Measurements from ENCODE around the gene TMEM51.

Gene TMEM51

GRCh38 chr1:15196807-15197530 lies 43.4 kb downstream of the TMEM51 start:
- Histone ChIP-seq H3K27ac (ENCODE audit: poor library complexity, severe bottlenecking) (no peak overlapping the region), H3K36me3 (ENCODE audit: low read depth) (no peaks in the 10 kb centered on the region; the same call in 1 of the 2 replicates), H3K4me3 (ENCODE audit: severe bottlenecking) (no peak overlapping the region), H3K27me3 (ENCODE audit: insufficient read depth, poor library complexity, severe bottlenecking) (no peaks in the 10 kb centered on the region), H3K9me3 (ENCODE audit: severe bottlenecking) (no peaks in the 10 kb centered on the region), H3K4me1 (ENCODE audit: insufficient read depth, poor library complexity, severe bottlenecking) (peaks cover 22% of the 10 kb centered on the region)
- ATAC-seq (ENCODE audit: low read depth) (no peak), DNase-seq (ENCODE audit: low spot score) (no peak)
- TF ChIP-seq, protein P1, sequence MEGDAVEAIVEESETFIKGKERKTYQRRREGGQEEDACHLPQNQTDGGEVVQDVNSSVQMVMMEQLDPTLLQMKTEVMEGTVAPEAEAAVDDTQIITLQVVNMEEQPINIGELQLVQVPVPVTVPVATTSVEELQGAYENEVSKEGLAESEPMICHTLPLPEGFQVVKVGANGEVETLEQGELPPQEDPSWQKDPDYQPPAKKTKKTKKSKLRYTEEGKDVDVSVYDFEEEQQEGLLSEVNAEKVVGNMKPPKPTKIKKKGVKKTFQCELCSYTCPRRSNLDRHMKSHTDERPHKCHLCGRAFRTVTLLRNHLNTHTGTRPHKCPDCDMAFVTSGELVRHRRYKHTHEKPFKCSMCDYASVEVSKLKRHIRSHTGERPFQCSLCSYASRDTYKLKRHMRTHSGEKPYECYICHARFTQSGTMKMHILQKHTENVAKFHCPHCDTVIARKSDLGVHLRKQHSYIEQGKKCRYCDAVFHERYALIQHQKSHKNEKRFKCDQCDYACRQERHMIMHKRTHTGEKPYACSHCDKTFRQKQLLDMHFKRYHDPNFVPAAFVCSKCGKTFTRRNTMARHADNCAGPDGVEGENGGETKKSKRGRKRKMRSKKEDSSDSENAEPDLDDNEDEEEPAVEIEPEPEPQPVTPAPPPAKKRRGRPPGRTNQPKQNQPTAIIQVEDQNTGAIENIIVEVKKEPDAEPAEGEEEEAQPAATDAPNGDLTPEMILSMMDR (IDR thresholded peaks at IDR 0.05; ENCODE audit: poor library complexity, severe bottlenecking) = no peak

- Histone ChIP-seq H3K36me3 (ENCODE audit: low read depth) (no peaks in the 10 kb centered on the region; the same call in 1 of the 2 replicates), H3K9me3 (ENCODE audit: severe bottlenecking) (no peaks in the 10 kb centered on the region), H3K4me3 (ENCODE audit: severe bottlenecking) (no peak overlapping the region), H3K4me1 (ENCODE audit: insufficient read depth, poor library complexity, severe bottlenecking) (peaks cover 25% of the 10 kb centered on the region), H3K27ac (ENCODE audit: poor library complexity, severe bottlenecking) (no peak overlapping the region), H3K27me3 (ENCODE audit: insufficient read depth, poor library complexity, severe bottlenecking) (no peaks in the 10 kb centered on the region)
- ATAC-seq (ENCODE audit: low read depth) (no peak), DNase-seq (ENCODE audit: low spot score) (no peak)
- TF ChIP-seq, protein P1 (IDR thresholded peaks at IDR 0.05; ENCODE audit: poor library complexity, severe bottlenecking) = no peak
Observed at GRCh38 chr1:15197591-15198447, 44.3 kb downstream of the TMEM51 start.

GRCh38 chr1:15198684-15199083 lies 45.1 kb downstream of the TMEM51 start:
- peaks cover 25% of the 10 kb centered on the region for H3K4me1 ChIP-seq (ENCODE audit: insufficient read depth, poor library complexity, severe bottlenecking)
- H3K4me3 ChIP-seq (ENCODE audit: severe bottlenecking) = no peak overlapping the region
- no peaks in the 10 kb centered on the region for H3K9me3 ChIP-seq (ENCODE audit: severe bottlenecking)
- no peak overlapping the region for H3K27ac ChIP-seq (ENCODE audit: poor library complexity, severe bottlenecking)
- ATAC-seq (ENCODE audit: low read depth) (no peak), DNase-seq (ENCODE audit: low spot score) (no peak)
- no peaks in the 10 kb centered on the region; the same call in 1 of the 2 replicates for H3K36me3 ChIP-seq (ENCODE audit: low read depth)
- TF ChIP-seq, protein P1 (IDR thresholded peaks at IDR 0.05; ENCODE audit: poor library complexity, severe bottlenecking) = no peak
- no peaks in the 10 kb centered on the region for H3K27me3 ChIP-seq (ENCODE audit: insufficient read depth, poor library complexity, severe bottlenecking)

GRCh38 chr1:15201221-15201620 lies 47.7 kb downstream of the TMEM51 start:
- TF ChIP-seq, protein P1 (IDR thresholded peaks at IDR 0.05; ENCODE audit: poor library complexity, severe bottlenecking) = no peak
- DNase-seq (ENCODE audit: low spot score) = no peak
- H3K4me1 ChIP-seq (ENCODE audit: insufficient read depth, poor library complexity, severe bottlenecking) = peaks cover 25% of the 10 kb centered on the region
- H3K9me3 ChIP-seq (ENCODE audit: severe bottlenecking) = no peaks in the 10 kb centered on the region
- H3K4me3 ChIP-seq (ENCODE audit: severe bottlenecking) = no peak overlapping the region
- peak overlapping the region; percentile 38 for H3K27ac ChIP-seq (ENCODE audit: poor library complexity, severe bottlenecking)
- no peak for ATAC-seq (ENCODE audit: low read depth)
- no peaks in the 10 kb centered on the region for H3K27me3 ChIP-seq (ENCODE audit: insufficient read depth, poor library complexity, severe bottlenecking)
- no peaks in the 10 kb centered on the region; the same call in 1 of the 2 replicates for H3K36me3 ChIP-seq (ENCODE audit: low read depth)
